T-helper 1 cell treated with Interleukin-12 subunit alpha and Interleukin-12 subunit beta and Interleukin-4 antibody, amounts not matched to agents 30 ng/mL and 1 ng/mL, for 36 hours (primary cell): ENCODE data around the gene GALNT6. TPM values are rescaled to one million over a fixed set of nuclear protein-coding genes. Genes with fewer than 3 reads are reported as not detected.
"Not testable (repeated sequence)": the region's sequence is repeated elsewhere in the genome, so short reads cannot be mapped to it uniquely, and the experiment has no call there.

Source experiments
- intact Hi-C: fragments of 100-400 bp; cut with micrococcal nuclease; formaldehyde crosslinking; loops from one replicate; pipeline ENCODE4 v1.15.1; 2024
- total RNA-seq: library from RNA; stranded (reverse); gene quantifications from 2 replicates; pipeline ENCODE4 v1.2.3, GENCODE V29; 2022

GALNT6 gene
- total RNA-seq, 1 donor from 2014 or later, result 17.7 TPM

GRCh38 chr12:51359851-51360250, 31.4 kb downstream of the GALNT6 start:
- intact Hi-C loops, result loop anchor here (10.0 kb wide), 1 partner anchor 855 kb away; the partner anchor contains the start of gene DIP2B

DNA sequence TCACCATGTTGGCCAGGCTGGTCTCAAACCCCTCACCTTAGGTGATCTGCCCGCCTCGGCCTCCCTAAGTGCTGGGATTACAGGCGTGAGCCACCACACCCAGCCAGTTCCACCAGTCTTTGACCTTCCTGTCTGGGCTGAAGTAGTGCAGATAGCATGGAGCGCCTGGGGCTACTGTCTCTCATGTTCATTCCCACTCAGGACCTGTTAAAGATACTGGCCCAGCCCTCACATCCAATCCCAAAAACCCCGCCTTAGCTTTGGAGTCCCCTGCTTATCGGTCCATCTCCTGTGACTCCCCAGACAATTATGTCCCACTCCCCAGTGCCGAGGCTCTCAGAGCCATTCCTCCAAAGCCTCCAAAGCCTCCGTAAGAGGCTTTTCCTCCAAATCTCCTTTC, 32.7 kb downstream of the GALNT6 start:
- intact Hi-C loops, result no loop called here

DNA sequence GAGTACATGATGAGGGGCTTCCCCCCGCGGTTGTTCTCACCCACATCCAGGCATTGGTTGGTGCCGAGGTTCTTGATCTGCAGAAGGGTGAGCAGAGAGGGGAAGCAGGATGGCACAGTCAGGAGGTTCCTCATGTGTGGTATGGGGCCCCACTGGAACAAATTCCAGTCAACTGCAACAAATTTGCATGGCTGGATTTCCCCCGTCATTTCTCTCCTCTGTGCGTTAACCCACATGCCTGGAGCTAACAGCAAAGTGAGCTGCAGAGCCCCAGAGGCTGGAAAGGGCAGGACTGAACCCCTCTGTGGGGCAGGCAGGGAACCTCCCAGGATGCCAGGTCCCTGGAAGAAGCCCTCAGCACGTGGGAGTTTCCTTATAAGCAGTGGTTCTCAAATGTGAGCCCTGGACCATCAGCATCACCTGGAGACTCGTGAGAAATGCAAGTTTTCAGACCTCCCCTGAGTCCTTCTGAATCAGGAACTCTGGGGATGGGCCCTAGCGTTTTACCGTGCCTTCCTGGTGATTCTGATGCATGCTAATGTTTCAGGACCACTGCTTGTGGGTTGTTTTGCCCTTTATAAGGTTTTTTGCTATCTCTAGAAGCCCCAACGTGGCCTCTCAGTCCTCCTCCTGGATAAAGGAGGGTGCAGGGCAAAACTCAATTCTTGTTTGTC, 33.7 kb downstream of the GALNT6 start:
- intact Hi-C loops, result no loop called here

GRCh38 chr12:51351913-51352532, 39.2 kb downstream of the GALNT6 start:
- intact Hi-C loops, result loop anchor here (1.0 kb wide), 2 partner anchors 527 to 587 kb away; no protein-coding TSS in a partner anchor

DNA sequence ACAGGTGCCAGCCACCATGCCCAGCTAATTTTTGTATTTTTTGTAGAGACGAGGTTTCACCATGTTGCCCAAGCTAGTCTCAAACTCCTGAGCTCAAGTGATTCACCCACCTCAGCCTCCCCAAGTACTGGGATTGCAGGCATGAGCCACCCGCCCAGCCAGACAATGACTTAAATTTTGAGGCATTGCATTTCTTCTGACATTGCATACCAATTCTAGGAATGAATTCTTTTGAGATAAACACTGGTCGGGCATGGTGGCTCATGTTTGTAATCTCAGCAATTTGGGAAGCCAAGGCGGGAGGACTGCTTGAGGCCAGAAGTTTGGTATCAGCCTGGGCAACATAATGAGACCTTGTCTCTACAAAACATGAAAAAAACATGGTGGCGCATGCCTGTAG, 42.2 kb downstream of the GALNT6 start:
- intact Hi-C loops, result no loop called here

GRCh38 chr12:51348116-51348515, 43.1 kb downstream of the GALNT6 start:
- intact Hi-C loops, result no loop called here

GRCh38 chr12:51346581-51346980, 44.6 kb downstream of the GALNT6 start, which contains the start of gene CELA1:
CELA1 (minus strand) TSS chr12:51346679; CDS start chr12:51346638, 41 bp downstream.
- intact Hi-C loops, result no loop called here

DNA sequence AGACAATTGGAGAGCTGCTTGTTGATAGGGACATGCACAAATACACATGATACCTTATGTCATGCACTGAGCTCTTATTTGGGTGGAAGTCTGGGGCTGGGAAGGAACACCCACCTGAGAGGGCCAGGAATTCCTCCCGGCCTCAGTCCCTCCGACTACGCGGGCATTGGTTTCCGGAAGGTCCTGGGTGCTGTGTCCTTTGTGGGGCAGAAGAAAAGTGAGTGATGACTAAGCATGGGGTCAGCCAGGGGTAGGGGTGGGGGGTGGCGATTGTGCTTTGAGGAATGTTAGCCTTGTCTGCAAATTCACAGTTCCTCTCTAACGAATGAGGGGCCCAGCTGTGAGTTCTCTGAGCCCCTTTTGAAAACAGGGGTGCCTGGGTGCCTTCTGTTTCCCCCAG, 45.5 kb downstream of the GALNT6 start:
- intact Hi-C loops, result no loop called here

DNA sequence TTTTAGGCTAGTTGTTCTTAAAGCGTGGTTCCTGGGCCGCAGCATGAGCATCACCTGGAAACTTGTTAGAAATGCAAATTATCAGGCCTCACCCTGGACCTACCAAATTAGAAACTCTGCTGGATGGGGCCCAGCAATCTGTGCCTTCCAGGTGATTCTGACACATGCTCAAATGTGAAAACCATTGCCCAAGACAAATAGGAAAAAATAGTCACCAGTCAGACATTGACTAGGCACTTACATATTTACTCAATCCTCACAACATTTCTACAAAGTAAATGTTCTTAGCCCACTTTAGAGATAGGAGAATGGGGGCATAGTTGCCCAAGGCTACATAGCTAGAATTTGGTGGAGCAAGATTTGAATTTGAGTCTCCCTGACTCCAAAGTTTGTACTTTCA, 48.0 kb downstream of the GALNT6 start:
- intact Hi-C loops, result loop anchor here (5.0 kb wide), 2 partner anchors 36 to 316 kb away; partner anchors contain the start of gene SLC11A2

GRCh38 chr12:51342416-51342815, 48.8 kb downstream of the GALNT6 start:
- intact Hi-C loops, result loop anchor here (5.0 kb wide), 2 partner anchors 35 to 315 kb away; partner anchors contain the start of gene SLC11A2

GRCh38 chr12:51341251-51342007, 49.8 kb downstream of the GALNT6 start:
- intact Hi-C loops, result loop anchor here (1.0 to 5.0 kb wide), 14 partner anchors 14 to 576 kb away; partner anchors contain the start of genes CSRNP2, DAZAP2, LETMD1 and POU6F1

DNA sequence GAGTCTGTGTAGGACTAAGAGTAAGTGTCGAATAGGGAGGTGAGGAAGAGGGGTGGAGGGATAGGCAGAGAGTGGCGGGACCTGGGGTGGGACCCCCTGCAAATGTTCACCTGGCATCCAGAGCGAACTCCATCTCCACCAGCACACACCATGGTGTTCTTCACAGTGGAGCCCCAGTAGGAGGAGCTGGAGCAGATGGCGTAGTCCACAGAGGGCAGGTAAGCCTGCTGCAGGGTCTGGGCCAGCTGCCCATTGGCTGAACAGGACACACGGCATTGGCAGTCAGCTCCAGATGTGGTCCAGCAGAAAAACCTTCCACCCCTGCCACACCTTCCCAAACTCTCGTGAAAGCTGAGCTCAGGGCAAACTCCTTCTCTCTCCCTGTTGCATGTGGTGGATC, 51.5 kb downstream of the GALNT6 start:
- intact Hi-C loops, result loop anchor here (5.0 kb wide), 2 partner anchors 32 to 312 kb away; partner anchors contain the start of gene SLC11A2

- intact Hi-C loops, result not testable (repeated sequence)
Observed at GRCh38 chr12:51337336-51337735, 53.9 kb downstream of the GALNT6 start.

GRCh38 chr12:51335931-51336330, 55.3 kb downstream of the GALNT6 start:
- intact Hi-C loops, result no loop called here

DNA sequence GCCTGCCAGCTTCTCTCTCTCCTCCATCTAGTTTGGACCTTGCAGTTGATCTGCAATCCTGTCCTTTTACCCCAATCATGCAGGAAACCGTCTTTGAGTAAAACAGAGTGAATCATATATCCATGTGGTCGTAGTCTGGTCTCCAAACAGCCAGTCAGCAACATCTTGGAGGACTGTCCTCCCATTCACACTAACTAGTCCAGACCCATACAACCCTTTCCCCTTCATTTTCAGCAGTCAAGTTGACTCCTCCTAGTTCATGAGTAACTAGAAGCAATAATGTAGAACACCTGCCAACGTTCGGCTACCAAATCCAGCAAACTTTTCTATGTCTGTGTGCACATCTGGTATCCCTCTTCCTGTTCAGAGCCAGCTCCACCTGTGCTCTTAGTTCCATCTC, 56.4 kb downstream of the GALNT6 start:
- intact Hi-C loops, result no loop called here

- intact Hi-C loops, result no loop called here
Observed at GRCh38 chr12:51333536-51333935, 57.7 kb downstream of the GALNT6 start.

- intact Hi-C loops, result loop anchor here (1.0 kb wide), 1 partner anchor 11 kb away; no protein-coding TSS in a partner anchor
Observed at GRCh38 chr12:51330186-51330585, 61.0 kb downstream of the GALNT6 start.

GRCh38 chr12:51329742-51330141, 61.5 kb downstream of the GALNT6 start:
- intact Hi-C loops, result loop anchor here (1.0 to 10.0 kb wide), 3 partner anchors 10 to 825 kb away; partner anchors contain the start of genes DIP2B and SMAGP

- intact Hi-C loops, result loop anchor here (10.0 kb wide), 2 partner anchors 54 to 824 kb away; partner anchors contain the start of genes DIP2B and SMAGP
Observed at GRCh38 chr12:51328587-51328986, 62.6 kb downstream of the GALNT6 start.

- intact Hi-C loops, result loop anchor here (1.0 to 10.0 kb wide), 5 partner anchors 14 to 822 kb away; partner anchors contain the start of genes ATF1, CSRNP2, DIP2B and SMAGP
Observed at GRCh38 chr12:51326698-51327439, 64.3 kb downstream of the GALNT6 start.
